IMR-90 (cell line): ENCODE data around the gene ZNF300.

Source experiments
- BHLHE40 ChIP-seq: fragments of 150-350 bp; IDR thresholded peaks from 2 replicates; pipeline ENCODE4 v1.6.1; 2016; ENCODE audit warnings: mild to moderate bottlenecking, low read depth, low read length
- CEBPB ChIP-seq: IDR thresholded peaks from 2 replicates; pipeline ENCODE4 v1.6.1; 2012; ENCODE audit warnings: low read depth, low read length, improper control_type of control experiment
- MAFK ChIP-seq: IDR thresholded peaks from 2 replicates; pipeline ENCODE4 v1.6.1; 2012; ENCODE audit warnings: low read depth, low read length, improper control_type of control experiment
- MAZ ChIP-seq: IDR thresholded peaks from 2 replicates; pipeline ENCODE4 v1.6.1; 2012; ENCODE audit warnings: low read depth, mild to moderate bottlenecking, low read length, improper control_type of control experiment, moderate library complexity, borderline replicate concordance
- MXI1 ChIP-seq: IDR thresholded peaks from 2 replicates; pipeline ENCODE4 v1.6.1; 2012; ENCODE audit warnings: low read depth, mild to moderate bottlenecking, low read length, moderate library complexity, borderline replicate concordance
- POLR2A ChIP-seq: IDR thresholded peaks from 2 replicates; pipeline ENCODE4 v1.6.1; 2012; ENCODE audit warnings: mild to moderate bottlenecking, low read depth, low read length
- RAD21 ChIP-seq: IDR thresholded peaks from 2 replicates; pipeline ENCODE4 v1.6.1; 2012; ENCODE audit warnings: low read length, improper control_type of control experiment
- RCOR1 ChIP-seq: IDR thresholded peaks from 2 replicates; pipeline ENCODE4 v1.6.1; 2012; ENCODE audit warnings: mild to moderate bottlenecking, low read length, improper control_type of control experiment; ENCODE audit not compliant: insufficient replicate concordance
- RFX5 ChIP-seq: IDR thresholded peaks from 2 replicates; pipeline ENCODE4 v1.8.0; 2012; ENCODE audit warnings: low read depth, mild to moderate bottlenecking, low read length, moderate library complexity
- TF ChIP-seq, protein P1 (sequence below): conservative IDR thresholded peaks from 2 replicates; pipeline ENCODE4 v1.5.1; 2012; ENCODE audit warnings: mild to moderate bottlenecking, low read depth, low read length, improper control_type of control experiment
- TF ChIP-seq, protein P2 (sequence below): fragments of 150-350 bp; IDR thresholded peaks from 2 replicates; pipeline ENCODE4 v1.6.1; 2016; ENCODE audit warnings: low read depth, mild to moderate bottlenecking, low read length, moderate library complexity, borderline replicate concordance

DNA sequence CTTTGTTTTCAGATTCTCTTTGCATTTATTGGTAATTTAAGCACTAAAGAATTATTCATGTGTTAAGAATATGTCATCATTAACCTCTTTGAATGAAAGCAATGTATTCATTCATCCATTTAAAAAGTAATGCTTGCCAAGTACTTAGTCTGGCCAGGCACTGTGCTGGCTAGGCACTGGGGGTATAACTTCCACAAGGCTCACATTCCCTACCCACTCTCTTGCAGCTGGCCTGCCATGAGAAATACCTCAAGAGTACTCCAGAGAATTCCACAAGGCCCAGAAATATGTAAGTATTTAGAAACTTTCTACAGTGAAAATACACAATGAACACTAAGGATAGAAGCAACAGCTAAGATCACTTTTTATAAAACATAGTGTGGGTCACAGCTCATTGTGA, 25.4 kb downstream of the ZNF300 start:
- TF ChIP-seq, protein P1, sequence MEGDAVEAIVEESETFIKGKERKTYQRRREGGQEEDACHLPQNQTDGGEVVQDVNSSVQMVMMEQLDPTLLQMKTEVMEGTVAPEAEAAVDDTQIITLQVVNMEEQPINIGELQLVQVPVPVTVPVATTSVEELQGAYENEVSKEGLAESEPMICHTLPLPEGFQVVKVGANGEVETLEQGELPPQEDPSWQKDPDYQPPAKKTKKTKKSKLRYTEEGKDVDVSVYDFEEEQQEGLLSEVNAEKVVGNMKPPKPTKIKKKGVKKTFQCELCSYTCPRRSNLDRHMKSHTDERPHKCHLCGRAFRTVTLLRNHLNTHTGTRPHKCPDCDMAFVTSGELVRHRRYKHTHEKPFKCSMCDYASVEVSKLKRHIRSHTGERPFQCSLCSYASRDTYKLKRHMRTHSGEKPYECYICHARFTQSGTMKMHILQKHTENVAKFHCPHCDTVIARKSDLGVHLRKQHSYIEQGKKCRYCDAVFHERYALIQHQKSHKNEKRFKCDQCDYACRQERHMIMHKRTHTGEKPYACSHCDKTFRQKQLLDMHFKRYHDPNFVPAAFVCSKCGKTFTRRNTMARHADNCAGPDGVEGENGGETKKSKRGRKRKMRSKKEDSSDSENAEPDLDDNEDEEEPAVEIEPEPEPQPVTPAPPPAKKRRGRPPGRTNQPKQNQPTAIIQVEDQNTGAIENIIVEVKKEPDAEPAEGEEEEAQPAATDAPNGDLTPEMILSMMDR = no peak
- no peak for TF ChIP-seq CEBPB
- TF ChIP-seq POLR2A = no peak
- TF ChIP-seq RAD21 = no peak
- TF ChIP-seq MXI1 = no peak
- no peak for TF ChIP-seq MAFK
- TF ChIP-seq RFX5 = no peak
- TF ChIP-seq, protein P2, sequence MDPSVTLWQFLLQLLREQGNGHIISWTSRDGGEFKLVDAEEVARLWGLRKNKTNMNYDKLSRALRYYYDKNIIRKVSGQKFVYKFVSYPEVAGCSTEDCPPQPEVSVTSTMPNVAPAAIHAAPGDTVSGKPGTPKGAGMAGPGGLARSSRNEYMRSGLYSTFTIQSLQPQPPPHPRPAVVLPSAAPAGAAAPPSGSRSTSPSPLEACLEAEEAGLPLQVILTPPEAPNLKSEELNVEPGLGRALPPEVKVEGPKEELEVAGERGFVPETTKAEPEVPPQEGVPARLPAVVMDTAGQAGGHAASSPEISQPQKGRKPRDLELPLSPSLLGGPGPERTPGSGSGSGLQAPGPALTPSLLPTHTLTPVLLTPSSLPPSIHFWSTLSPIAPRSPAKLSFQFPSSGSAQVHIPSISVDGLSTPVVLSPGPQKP = no peak
- no peak for TF ChIP-seq MAZ
- TF ChIP-seq RCOR1 = no peak
- no peak for TF ChIP-seq BHLHE40
